Skeletal muscle satellite cell (primary cell): Measurements from ENCODE around the gene WRAP73.

Source experiments
- H3K27me3 ChIP-seq: 2 replicates; pipeline ENCODE4 v1.7.0; 2013; ENCODE audit warnings: low read length; ENCODE audit not compliant: control insufficient read depth, insufficient read depth
- H3K36me3 ChIP-seq: 2 replicates; pipeline ENCODE4 v1.7.0; 2013; ENCODE audit warnings: mild to moderate bottlenecking, control low read depth, low read length; ENCODE audit not compliant: insufficient read depth
- H3K4me1 ChIP-seq: 2 replicates; pipeline ENCODE4 v1.7.0; 2013; ENCODE audit warnings: low read length; ENCODE audit not compliant: control insufficient read depth, insufficient read depth
- H3K4me2 ChIP-seq: 2 replicates; pipeline ENCODE4 v1.7.0; 2013; ENCODE audit warnings: mild to moderate bottlenecking, low read length
- H3K4me3 ChIP-seq: 2 replicates; pipeline ENCODE4 v1.7.0; 2013; ENCODE audit warnings: low read length
- H3K9ac ChIP-seq: 2 replicates; pipeline ENCODE4 v1.7.0; 2013; ENCODE audit warnings: mild to moderate bottlenecking, low read depth, low read length, moderate library complexity
- H3K9me3 ChIP-seq: replicated peaks from 2 replicates; pipeline ENCODE4 v1.7.0; 2013; ENCODE audit warnings: mild to moderate bottlenecking, control low read depth, low read length

Gene WRAP73

DNA sequence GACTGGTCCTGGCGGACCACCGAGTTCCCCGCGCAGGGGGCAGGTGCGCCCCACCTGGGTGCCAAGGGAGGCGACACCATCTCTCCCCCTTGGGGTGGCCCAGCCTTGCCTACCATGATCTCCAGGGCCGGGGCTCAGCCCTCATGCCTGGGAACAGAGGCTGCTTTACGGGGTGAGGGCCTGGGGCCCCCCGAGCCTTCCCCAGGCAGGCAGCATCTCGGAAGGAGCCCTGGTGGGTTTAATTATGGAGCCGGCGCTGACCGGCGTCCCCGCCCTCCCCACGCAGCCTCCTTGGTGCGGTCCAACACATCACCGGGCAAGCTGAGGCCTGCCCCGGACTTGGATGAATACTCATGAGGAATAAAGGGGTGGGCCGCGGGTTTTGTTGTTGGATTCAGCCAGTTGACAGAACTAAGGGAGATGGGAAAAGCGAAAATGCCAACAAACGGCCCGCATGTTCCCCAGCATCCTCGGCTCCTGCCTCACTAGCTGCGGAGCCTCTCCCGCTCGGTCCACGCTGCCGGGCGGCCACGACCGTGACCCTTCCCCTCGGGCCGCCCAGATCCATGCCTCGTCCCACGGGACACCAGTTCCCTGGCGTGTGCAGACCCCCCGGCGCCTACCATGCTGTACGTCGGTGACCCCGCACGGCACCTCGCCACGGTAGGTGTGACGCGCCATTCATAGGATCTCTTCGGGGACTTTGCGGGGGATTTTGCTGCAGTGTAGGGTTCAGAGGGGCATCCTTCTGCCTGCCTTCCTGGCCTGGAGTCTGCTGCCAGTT lies 40.6 kb upstream of the WRAP73 start:
- Histone ChIP-seq H3K4me1 (no peaks in the 10 kb centered on the region), H3K4me2 (no peak overlapping the region), H3K9me3 (no peaks in the 10 kb centered on the region), H3K4me3 (no peak overlapping the region), H3K9ac (no peak overlapping the region), H3K27me3 (no peaks in the 10 kb centered on the region), H3K36me3 (no peaks in the 10 kb centered on the region)

GRCh38 chr1:3689138-3689750 lies 39.3 kb upstream of the WRAP73 start:
- H3K27me3 ChIP-seq: no peaks in the 10 kb centered on the region
- no peak overlapping the region for H3K4me3 ChIP-seq
- H3K4me2 ChIP-seq: no peak overlapping the region
- no peaks in the 10 kb centered on the region for H3K36me3 ChIP-seq
- no peaks in the 10 kb centered on the region for H3K4me1 ChIP-seq
- no peak overlapping the region for H3K9ac ChIP-seq
- no peaks in the 10 kb centered on the region for H3K9me3 ChIP-seq

DNA sequence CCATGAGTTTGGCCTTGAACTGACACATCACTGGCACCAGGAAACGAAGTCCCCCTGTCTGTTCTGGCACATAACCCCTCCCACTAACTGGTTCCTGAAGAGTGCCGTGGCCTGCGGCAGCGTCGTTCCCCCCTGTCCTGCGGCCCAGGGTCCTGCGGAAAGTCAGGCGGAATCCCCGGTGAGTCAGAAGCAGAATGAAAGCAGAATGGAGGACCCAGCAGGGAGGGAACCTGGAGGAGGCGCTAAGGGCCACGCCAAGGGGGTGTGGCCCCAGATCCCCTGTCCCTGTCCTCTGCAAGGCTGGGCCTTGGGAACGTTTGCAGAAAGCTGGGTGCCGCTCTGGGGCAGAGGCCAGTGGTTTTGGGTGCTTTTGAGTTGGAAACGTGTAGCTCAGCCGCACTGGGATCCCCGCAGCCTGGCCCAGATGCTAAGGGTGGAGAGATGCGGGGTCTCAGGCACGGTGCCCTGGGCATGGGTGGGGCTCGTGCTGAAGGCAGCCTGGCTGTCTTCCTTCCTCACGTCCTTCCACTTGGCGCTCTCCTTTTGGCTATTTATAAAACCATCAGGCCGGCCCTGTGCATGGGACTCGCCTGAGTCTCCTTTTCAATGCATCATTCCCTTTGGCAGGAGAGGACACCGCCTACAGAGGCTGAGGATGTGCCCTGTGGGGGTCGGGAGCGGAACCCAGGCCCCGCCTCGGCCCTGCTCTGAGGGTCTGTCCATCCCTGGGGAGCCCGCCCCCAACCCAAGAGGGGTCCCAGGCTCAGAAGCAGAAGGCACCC lies 38.6 kb upstream of the WRAP73 start:
- Histone ChIP-seq H3K4me1 (no peaks in the 10 kb centered on the region), H3K9me3 (no peaks in the 10 kb centered on the region), H3K27me3 (no peaks in the 10 kb centered on the region), H3K4me3 (no peak overlapping the region), H3K9ac (no peak overlapping the region), H3K4me2 (no peak overlapping the region), H3K36me3 (no peaks in the 10 kb centered on the region)

GRCh38 chr1:3687504-3687903 lies 37.6 kb upstream of the WRAP73 start:
- Histone ChIP-seq H3K4me1 (no peaks in the 10 kb centered on the region), H3K36me3 (no peaks in the 10 kb centered on the region), H3K9me3 (no peaks in the 10 kb centered on the region), H3K4me3 (no peak overlapping the region), H3K27me3 (no peaks in the 10 kb centered on the region), H3K4me2 (no peak overlapping the region), H3K9ac (no peak overlapping the region)

- no peaks in the 10 kb centered on the region for H3K27me3 ChIP-seq
- H3K36me3 ChIP-seq: no peaks in the 10 kb centered on the region
- H3K9ac ChIP-seq: no peak overlapping the region
- H3K9me3 ChIP-seq: no peaks in the 10 kb centered on the region
- no peak overlapping the region for H3K4me3 ChIP-seq
- H3K4me2 ChIP-seq: no peak overlapping the region
- no peaks in the 10 kb centered on the region for H3K4me1 ChIP-seq
Measured at GRCh38 chr1:3685906-3686305, 36.0 kb upstream of the WRAP73 start.

- Histone ChIP-seq H3K4me2 (no peak overlapping the region), H3K27me3 (no peaks in the 10 kb centered on the region), H3K4me1 (no peaks in the 10 kb centered on the region), H3K4me3 (no peak overlapping the region), H3K9me3 (no peaks in the 10 kb centered on the region), H3K36me3 (no peaks in the 10 kb centered on the region), H3K9ac (no peak overlapping the region)
Measured at GRCh38 chr1:3685222-3685621, 35.3 kb upstream of the WRAP73 start.

DNA sequence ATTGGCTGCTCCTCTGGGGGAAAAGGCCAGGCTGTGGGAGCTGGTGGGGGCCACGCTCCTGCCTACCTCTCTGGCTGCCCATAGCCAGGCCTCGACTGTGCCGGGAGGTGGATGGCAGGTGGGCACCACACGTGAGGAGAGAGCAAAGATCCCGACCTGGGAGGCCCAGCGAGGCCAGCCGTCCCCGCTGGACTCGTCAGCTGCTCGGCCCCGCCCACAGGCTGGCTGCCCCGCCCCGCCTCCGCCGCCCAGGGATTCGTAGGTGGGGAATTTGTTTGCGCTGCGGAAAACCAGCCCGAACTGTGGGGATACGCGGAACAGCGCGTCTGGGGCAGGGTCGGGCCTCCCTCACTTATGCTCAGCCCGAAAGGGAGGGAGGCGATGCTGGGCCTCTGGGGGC lies 34.1 kb upstream of the WRAP73 start:
- H3K36me3 ChIP-seq: no peaks in the 10 kb centered on the region
- no peaks in the 10 kb centered on the region for H3K9me3 ChIP-seq
- no peak overlapping the region for H3K4me3 ChIP-seq
- H3K4me2 ChIP-seq: no peak overlapping the region
- no peak overlapping the region for H3K9ac ChIP-seq
- H3K27me3 ChIP-seq: no peaks in the 10 kb centered on the region
- H3K4me1 ChIP-seq: no peaks in the 10 kb centered on the region

DNA sequence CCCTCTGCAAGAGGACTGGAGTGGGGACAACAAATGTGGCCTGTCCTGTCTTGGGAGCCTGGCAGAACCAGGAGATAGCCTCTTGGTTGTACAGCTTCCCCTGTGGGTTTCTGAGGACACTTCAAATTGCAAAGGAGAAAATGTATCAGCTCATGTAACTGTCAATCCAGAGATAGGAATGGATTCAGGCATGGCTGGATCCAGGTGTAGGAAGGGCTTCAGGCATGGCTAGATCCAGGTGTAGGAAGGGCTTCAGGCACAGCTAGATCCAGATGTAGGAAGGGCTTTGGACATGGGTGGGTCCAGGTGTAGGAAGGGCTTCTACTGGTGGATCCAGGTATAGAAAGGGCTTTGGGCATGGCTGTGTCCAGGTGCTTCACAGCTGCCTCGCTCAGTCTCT lies 33.3 kb upstream of the WRAP73 start:
- Histone ChIP-seq H3K4me3 (no peak overlapping the region), H3K9me3 (no peaks in the 10 kb centered on the region), H3K27me3 (no peaks in the 10 kb centered on the region), H3K36me3 (no peaks in the 10 kb centered on the region), H3K9ac (no peak overlapping the region), H3K4me2 (no peak overlapping the region), H3K4me1 (no peaks in the 10 kb centered on the region)

- H3K4me2 ChIP-seq: no peak overlapping the region
- H3K9me3 ChIP-seq: no peaks in the 10 kb centered on the region
- H3K4me3 ChIP-seq: no peak overlapping the region
- H3K27me3 ChIP-seq: no peaks in the 10 kb centered on the region
- no peaks in the 10 kb centered on the region for H3K36me3 ChIP-seq
- H3K4me1 ChIP-seq: no peaks in the 10 kb centered on the region
- no peak overlapping the region for H3K9ac ChIP-seq
Measured at GRCh38 chr1:3681898-3682806, 32.2 kb upstream of the WRAP73 start.

DNA sequence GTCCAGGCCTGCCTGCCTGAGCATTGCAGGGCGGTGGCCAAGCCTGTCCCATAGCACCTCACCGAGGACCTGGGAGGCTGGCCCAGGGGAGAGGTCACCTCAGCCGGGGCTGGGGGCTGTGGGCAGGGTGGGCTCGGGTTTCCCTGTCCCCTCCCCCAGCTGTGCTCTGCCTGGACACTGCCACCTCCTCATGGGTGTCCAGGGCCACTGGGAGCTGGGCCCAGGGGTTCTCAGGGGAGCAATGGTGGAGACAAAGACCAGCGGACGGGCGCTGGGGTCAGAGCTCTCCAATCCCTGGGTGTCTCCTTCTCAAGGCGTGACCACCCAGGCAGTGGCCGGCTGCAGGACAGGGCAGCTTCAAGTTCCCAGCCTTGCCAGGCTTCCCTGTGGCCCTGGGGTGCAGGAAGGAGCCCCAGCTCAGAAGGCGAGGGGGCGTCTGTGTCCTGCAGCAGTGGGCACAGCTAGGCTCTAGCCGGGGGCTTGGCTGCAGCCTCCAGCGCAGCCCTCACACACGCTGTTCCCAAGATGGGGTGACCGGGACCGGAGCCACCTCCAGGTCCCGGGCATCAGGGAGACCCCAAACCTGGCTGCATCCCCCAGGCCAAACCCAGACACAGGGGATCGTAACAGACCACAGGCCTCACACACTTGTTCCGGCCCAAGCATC lies 31.5 kb upstream of the WRAP73 start:
- Histone ChIP-seq H3K9me3 (no peaks in the 10 kb centered on the region), H3K36me3 (no peaks in the 10 kb centered on the region), H3K27me3 (no peaks in the 10 kb centered on the region), H3K4me2 (no peak overlapping the region), H3K4me3 (no peak overlapping the region), H3K9ac (no peak overlapping the region), H3K4me1 (no peaks in the 10 kb centered on the region)
